DND-41 (cell line): ENCODE results near the gene RNF25.

Experiments
- EZH2 ChIP-seq: IDR thresholded peaks from 3 replicates; pipeline ENCODE4 v1.6.1; 2012; ENCODE audit warnings: borderline replicate concordance, low read depth, mild to moderate bottlenecking, moderate library complexity, low read length, inconsistent platforms; ENCODE audit not compliant: severe bottlenecking
- TF ChIP-seq, protein P1 (sequence below): IDR thresholded peaks from 2 replicates; pipeline ENCODE4 v1.5.1; 2012; ENCODE audit warnings: borderline replicate concordance, low read length, moderate library complexity, mild to moderate bottlenecking; ENCODE audit not compliant: poor library complexity, severe bottlenecking; ENCODE audit errors: extremely low read depth

DNA sequence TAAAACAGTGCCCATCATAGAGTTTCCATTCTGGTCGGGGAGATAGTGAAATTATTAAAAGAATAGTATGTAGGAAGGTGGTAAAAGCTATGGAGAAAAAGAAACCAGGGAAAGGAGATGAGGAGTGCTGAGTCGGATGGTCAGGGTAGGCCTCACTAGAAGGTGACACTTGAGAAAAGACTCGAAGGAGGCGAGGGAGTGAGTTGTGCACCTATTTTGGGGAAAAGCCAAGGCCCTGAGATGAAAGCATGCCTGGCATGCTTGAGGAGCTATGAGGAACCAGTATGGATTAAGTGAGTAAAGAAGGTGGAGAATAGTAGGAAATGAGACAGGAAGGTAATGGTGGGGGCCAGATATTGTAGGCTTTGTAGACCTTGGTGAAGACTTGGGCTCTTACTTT lies 31.5 kb upstream of the RNF25 start:
- TF ChIP-seq, protein P1, sequence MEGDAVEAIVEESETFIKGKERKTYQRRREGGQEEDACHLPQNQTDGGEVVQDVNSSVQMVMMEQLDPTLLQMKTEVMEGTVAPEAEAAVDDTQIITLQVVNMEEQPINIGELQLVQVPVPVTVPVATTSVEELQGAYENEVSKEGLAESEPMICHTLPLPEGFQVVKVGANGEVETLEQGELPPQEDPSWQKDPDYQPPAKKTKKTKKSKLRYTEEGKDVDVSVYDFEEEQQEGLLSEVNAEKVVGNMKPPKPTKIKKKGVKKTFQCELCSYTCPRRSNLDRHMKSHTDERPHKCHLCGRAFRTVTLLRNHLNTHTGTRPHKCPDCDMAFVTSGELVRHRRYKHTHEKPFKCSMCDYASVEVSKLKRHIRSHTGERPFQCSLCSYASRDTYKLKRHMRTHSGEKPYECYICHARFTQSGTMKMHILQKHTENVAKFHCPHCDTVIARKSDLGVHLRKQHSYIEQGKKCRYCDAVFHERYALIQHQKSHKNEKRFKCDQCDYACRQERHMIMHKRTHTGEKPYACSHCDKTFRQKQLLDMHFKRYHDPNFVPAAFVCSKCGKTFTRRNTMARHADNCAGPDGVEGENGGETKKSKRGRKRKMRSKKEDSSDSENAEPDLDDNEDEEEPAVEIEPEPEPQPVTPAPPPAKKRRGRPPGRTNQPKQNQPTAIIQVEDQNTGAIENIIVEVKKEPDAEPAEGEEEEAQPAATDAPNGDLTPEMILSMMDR = no peak
- TF ChIP-seq EZH2 = no peak
